HG03139 (cell line): ENCODE data around the gene DST.

ENCODE experiments used
- ATAC-seq: cut with Tn5 transposase; IDR thresholded peaks from one replicate; pipeline ENCODE4 v1.9.1; 2021; ENCODE audit not compliant: unreplicated experiment

Gene DST

DNA sequence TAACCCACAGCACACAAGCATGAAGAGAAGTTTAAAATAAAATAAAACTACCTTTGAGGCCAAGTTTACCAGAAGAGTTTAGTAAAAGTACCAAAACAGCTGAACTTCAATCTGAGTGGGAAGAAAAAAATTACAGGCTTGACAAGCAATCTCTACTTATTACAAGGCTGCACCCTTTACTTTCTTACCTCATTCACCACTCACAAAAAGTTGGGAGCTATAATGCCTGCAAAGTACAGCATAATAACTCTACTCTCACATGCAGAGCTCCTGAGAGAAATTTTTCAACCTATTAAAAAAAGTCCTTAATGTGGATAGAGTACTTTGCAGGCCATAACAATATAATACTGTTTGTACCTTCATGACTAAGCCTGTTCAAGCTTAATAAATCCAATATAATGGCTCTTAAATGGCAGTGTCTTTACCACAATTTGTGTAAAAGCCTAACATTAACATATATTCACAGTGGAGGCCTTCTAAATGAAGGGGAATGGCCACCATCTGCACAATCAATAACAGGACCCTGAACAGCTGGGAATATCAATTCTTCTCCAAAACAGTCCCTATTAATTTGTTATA lies 103.1 kb downstream of the DST start:
- ATAC-seq: no peak

DNA sequence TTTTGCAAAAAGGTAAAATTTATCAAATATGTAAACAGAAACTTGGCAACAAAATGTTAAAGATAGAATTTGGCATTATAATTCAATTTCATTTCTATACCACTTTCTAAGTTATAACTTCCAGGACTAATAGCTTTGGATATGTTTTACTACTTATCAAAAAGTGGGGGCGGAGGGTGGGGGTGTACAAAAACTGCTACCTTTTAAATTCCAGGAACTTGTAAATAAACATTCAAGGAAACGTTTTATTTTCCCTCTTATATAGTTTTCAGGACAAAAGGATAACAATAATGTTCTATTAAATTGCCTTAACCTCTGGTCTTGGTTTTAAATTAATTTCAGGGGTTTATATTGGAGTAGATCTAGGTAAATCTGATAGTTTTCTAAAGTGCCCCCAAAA lies 103.8 kb downstream of the DST start:
- no peak for ATAC-seq

DNA sequence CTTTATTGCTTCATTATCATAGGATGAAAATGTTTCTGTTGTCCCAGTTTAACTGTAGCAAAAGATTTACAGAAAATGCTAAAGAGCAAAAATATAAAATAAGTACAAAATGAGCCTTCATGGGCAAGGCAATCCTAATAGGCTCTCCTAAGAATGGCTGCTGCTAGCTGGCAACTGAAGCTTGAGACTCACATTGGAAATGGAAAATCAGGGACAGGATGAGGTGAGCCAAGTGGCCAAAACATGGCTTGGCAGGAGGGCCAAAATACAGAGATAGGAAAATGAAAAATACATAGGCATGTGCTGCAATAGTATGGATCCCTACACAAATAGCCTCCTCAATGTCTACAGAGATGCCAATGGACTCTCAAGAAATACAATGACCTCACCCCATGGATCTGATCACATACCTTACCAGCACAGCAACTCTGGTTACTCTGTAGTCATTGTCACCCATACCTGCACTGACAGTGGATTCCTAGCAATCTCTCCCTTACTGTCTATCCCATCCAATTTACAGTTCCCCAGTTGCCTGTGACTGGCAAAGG lies 105.4 kb downstream of the DST start:
- ATAC-seq: no peak

DNA sequence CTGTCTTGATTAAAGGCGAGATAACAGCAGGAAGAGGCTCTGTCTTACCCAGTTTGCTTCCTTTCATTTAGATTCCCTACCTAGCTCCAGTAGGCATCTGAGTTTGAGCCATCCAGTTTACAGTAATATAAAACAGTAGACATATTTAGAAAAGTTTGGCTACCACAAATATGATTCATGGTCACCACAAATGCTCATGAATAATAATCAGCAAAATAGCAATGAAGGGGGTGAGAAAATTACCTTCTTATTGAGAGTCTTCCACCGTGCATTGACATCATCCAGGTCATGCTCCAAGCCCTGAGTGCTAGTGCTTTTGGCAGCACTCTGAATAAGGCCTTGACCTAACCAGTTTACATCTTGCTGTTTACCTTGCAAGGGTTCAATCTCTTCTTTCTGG lies 106.2 kb downstream of the DST start:
- ATAC-seq: no peak

DNA sequence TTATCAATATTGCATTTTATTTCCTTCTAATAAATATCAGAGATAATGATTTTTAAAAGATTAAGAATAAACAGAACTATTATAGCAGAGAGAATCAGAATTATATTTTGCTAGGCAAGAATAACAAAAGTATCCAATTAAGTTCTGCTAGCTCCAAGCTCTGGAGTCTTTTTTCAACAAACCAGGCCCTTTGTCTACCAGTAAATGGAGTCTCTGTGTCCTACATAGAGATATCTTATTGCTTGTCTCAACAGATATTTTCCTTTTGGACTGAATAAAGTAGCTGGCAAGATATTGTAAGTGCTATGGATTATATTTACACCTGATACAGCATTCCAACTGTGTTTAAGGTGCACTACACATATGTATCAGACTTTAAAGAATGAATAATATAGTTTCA lies 107.1 kb downstream of the DST start:
- no peak for ATAC-seq

DNA sequence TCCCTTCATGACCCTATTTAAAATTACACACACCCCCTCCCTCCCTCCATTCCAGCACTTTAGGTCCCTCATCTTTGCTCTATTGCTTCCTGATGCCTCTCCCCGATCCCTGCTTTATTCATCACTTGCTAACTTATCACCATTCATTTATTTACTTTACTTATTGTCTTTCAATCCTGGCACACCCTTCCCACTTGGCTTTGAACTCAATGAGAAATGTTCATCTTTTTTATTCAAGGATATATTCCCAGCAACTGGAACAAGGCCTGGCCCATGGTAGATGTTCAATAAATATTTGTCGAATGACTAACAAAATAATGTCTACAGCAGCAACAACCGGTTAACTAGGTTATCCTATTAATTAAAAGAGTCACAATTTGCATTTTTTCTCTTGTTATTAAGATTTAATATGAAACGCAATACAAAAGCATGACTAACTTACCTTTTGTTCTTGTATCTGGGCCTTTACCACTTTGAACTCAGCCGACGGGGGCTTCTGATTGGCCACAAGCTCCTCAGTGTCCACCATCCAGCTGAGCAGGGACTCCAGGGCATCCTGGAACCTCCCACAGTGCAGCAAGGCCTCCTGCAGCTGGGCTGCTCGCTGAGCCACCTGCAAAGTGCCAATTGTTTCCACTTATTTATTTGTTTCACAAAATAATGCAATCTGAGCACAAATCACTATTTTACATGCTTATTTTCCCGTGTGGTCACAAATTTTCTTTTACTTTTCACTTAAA lies 107.8 kb downstream of the DST start:
- ATAC-seq: no peak

DNA sequence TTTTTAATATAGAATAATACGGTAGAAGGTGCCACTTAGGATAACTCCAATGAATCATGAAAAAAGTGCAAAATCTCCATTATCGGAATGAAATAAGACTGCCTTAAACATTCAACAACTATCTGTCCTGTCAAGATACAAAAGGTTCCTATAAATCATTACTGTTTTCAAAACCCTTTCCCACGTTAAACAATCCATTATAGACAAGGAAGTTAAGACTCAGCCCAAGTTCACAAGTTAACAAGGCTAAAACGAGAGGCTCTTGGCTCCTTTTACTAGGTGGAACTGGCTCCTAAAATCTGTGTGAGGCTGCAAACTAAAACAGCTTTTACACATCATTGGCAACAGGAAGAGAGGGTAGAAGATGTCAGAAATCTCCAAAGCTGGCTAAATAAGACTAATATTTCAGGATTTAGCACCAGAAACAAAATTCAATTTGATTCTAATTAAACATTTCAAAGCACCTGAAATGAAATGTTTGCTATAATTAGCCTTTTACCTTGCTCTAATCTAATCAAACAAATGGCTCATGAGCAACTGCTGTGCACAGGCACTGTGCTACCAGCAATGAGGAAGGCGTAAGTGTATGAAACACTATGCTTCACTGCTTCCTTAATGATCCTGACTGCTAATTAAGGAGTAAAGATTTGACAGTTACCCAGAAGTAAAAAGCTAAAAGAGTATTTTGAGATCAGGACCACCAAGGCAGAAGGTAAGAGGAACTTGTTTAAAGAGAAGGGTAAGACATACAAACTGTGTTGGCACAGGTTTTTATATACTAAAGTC lies 109.7 kb downstream of the DST start:
- no peak for ATAC-seq

DNA sequence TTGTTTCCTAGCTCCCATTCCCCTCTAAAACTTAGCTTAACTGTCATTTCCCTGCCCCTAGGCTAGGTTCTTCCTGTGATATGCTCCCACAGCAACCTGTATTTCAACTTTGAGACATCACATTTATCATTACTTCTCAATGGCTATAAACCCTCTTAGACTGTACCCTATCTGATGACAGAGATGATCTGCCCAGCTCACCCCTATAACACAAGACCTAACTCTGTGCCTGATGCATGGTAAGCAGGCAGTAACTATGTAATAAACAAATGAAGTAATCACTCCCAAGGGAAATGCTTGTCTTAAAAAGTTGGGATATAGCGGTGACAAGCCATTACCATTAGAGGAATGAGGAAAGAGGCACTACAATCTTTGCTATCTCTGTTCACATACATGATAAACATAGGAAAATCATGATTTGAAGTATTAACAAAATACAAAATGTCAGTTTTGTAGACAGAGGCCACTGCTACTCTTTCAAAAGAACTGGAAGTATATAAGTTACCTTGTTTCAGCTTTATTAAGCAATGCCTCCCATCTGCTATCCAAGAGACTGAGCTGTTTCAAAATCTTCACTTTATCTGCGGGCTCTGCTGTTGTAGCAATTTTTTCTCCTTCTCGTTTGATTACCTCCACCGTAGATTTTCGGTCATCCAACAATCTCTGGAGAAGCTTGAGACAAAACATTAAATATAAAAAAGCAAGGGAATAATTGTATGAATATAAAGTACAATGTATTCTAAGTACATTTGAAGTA lies 110.7 kb downstream of the DST start:
- no peak for ATAC-seq

DNA sequence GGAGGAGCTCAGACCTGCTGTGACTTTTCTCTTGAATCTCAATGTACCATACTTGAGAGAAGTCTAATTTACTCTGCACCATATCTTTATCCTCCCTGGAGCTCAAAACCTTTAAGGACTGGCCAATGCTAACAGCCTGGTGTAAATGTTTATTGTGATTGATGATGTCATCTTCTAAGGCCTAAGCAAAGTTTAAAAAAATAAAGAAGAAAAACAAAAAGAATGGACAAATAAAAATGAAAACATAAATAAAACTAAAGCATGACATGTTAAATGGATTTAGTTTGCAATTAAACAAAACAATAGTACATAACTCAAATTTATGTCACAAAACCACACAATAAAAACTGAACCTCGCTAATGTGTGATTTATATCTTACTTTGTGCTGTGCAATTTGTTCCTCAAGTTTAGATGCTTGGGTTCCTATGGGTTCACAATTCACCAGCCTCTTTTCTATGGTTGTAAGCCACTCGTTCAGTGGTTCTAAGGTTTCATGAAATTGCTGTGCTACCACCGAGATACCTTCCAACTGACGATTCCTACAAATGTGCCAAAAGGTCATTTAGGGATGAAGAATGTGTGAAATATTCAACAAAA lies 113.0 kb downstream of the DST start:
- no peak for ATAC-seq

DNA sequence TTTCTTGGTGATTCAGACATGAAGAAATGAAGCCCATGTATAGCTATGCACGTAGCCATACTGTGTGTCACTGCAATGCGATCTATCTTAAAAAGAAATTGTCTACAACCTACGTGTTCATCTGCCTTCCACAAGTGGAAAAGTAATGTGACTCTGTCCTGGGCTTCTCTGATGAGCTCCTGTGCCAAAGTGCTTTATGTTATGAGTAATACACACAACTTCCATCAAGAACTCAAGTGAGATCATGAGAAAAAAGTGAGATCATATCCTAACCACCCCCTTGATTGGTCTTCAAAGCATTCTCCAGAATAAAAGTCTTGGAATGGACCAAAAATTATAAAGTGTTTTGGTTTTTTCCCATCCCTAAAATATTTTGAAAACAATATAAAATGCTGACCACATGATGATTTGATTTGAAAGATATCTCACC lies 114.3 kb downstream of the DST start:
- ATAC-seq: no peak

DNA sequence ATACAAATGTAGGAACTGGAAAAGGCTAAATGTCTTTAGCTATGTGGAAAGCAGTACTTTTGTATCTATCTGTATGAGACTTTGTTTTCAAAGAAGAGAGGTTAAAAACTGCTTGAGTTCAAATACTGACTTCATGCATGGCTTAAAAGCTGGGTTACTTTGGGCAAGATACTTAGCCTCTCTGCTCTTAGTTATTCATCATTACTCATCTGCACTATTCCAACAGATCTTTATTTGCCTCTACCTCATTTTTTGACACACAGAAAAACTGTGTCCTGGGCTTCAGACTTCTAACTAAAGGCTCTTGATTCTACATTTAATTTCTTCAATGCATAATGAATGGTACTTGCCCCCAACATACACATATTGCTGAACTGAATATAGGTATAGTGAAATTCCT lies 114.8 kb downstream of the DST start:
- no peak for ATAC-seq

DNA sequence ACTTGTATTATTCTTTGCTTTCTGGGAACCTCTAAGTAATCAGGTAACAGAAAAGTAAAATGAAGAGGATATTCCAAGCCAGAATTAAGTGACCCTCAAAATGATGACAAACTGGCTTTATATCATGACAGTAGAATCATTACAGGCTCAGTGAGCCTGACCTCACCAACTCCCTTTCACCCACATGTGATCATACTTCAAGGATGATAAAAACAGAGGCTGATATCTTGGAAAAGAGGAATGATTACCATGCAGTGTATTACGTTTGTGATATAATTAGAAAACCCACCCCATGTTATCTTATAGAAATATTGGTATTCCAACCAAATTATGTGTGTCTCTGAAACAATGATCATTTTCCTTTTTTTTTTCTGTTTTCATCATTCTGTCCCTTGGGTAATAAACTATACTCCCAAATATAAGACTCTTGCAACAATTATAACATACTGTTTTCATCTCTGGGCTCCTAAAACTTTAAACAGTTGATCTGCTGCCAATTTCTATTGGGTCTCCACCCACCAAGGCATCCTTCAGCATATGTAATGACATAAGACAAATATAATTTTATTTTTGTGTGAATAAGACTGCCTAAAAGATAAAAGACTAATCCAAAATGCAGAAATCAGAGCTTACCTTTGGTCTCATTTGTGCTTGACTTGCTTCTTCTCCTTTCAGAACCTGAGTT lies 115.7 kb downstream of the DST start:
- no peak for ATAC-seq

DNA sequence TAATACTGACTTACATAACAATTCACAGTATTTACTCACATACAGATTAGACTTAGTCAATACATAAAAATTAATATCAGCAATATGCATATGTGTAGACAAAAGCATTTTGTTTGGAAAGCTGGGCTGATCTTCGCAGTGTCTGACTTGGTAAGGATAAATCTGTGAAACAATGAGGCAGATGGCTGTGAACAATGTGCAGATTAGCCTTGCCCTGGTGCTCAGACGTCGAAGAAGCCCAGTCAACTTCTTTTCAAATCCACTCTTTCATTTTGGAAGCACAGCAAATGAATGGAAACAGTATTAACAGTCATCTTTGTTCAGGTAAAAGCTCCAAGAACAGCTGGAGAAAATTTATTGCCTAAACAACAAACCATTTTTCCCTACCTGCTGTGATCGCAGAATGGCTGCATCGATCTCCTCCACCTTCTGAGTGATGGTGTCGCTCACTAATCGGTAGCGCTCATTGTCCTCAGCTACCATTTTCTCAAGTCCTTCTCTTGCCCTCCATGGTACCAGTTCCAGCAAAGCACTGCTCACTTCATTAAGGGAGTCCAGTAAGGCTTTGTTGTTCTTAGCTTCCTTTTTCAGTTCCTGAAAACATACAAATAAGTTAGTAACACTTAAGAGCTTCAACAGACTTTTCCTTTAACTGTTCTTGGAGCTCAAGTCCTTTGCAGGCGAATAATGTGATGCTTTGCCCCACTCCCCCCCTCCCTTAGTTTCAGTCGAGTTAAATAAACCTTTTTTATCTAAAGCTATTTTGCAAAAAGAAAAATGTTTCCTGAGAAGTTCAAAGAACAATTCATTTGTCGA lies 116.5 kb downstream of the DST start:
- no peak for ATAC-seq

DNA sequence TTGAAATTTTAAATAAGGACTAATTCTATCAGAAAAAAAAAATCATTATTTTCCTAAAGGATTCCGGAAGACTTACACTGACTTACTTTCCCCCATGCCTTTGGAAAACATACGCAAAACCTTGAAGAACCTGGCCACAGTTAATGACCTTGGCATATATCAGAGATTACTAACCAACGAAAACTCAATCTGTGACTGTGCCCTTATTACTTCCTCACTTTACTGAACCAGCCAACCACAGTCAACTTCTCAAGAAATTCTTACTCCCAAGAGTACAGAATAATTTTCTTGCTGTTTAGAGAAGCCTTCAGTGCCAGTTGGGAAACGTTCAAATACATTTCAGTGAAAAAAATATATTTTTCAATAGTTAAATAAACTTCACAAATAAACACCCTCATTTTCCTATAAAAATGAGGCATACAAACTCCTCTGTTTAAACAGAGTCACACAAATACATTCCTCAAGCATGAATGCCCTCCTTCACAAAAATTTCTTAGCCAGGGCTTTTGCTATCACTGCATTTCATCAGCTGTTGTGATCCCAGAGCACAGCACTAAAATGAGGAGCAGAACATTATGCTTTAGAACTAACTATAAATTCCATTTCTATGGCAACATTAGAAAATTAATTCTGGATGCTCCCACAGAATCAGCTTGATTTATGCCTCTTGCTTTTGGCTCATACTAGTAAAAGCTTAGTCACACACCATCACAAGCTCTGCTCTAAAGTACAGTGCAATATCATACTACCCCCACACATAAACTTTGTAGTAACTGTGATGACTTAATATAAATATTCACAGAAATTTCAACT lies 117.6 kb downstream of the DST start:
- ATAC-seq: no peak

DNA sequence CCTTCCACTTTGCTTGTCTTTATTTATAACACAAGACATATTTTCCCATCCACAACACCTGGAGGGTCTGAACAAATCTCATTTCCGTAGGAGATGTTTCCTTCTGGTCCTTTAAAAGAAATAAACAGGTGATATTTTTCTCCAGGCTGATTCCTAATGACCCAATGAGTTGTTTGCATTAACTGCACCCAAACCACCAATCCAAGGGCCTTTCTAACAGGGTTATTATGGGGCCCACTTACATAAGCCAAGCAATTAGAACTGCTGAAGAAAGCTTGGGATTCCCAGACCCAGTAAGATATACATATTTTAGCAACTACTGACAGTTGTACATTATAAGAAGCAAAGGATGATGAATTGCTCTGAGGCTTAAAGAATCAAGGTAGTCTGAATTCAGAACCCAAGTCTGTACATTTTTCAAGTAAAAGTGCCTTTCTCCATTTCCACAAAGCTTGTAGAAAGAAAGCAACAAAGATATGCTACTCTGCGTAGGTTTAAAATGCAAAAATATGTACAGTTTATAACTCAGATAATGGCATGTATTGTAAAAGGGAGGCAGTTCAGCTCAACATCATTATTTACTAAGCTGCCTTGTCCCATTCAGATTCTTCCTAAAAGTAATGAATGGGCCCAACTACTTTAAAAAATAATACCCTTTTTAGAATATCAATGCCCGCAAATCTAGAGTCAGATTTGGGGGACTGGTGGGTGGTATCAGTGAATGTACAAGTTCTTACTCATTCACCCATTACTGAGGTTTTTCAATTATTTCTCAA lies 120.0 kb downstream of the DST start:
- ATAC-seq: no peak

DNA sequence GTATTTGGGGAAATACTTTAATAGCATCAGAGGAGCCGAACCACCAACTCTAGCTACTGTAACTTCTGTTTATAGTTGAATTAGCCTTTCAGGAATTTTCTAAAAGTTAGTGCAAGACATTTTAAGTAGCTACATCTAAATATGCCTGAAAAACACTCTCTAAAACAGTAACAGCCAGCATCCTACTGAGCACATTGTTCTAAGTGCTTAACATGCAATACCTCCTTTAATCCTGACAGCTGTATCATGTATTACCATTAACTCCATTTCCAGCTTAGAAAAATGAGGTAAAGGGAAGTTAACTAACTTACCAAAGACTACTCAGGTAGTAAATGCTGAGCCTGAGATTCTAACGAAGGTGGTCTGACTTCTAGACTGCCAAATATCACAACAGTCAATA lies 120.7 kb downstream of the DST start:
- ATAC-seq: no peak

DNA sequence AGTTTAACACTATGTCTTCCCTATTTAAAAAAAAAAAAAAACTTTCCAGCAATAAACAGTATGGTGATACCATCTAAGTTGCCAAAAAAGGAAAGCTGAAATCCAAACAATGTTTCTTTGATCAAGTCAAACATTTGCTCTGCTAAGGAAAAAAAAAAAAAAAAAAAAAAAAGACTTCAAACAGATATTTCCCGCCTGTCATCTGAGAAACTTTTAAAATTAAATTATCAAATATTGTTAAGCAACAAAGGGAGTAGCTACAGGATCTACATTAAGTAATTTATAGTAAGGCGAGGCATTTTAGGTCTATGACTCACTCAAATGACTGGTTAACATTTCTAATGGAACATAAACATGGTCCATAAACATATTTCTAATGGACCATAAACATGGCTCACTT lies 121.2 kb downstream of the DST start:
- ATAC-seq: no peak

DNA sequence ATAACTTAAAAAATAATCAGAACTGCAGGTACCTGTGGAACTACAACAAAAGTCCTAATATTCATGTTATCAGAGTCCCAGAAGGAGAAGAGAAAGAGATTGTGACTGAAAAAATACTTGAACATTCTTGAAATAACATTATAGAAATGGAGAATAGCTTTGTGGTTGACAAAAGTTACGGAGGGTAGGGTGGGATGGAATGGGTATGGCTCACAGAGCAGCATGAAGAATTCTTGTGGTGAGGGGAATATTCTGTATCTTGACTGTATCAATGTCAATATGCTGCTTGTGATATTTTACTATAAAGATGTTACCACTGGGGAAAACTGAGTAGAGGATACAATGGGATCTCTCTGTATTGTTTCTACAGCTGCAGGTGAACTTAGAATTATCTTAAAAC lies 122.5 kb downstream of the DST start:
- ATAC-seq: no peak
